Activated naive CD4-positive, alpha-beta T cell (primary cell): ENCODE results near the gene FBXW10B.
"Not testable (repeated sequence)": the region's sequence is repeated elsewhere in the genome, so short reads cannot be mapped to it uniquely, and the experiment has no call there.

ENCODE experiments used
- DNase-seq, 4 experiments: peaks; one replicate each; lab custom pipeline; 2025; lab: John Stamatoyannopoulos, UW

Gene FBXW10B

GRCh38 chr17:15619331-15620058 is at the start of gene FBXW10B:
TSS of gene FBXW10B (minus strand) at chr17:15619704. CDS start at chr17:15619512, 192 bp downstream.
- not testable (repeated sequence) for DNase-seq

- DNase-seq: no peak
Observed at GRCh38 chr17:15663691-15664090, 44.2 kb upstream of the FBXW10B start.

- DNase-seq: no peak
Observed at GRCh38 chr17:15663176-15663575, 43.7 kb upstream of the FBXW10B start.

- no peak for DNase-seq
Observed at GRCh38 chr17:15662681-15663080, 43.2 kb upstream of the FBXW10B start.

GRCh38 chr17:15660077-15660476 is 40.6 kb upstream of the FBXW10B start:
- DNase-seq: no peak

GRCh38 chr17:15659663-15660062 is 40.2 kb upstream of the FBXW10B start:
- DNase-seq: no peak

GRCh38 chr17:15659236-15659635 is 39.7 kb upstream of the FBXW10B start:
- DNase-seq: no peak

GRCh38 chr17:15658296-15658695 is 38.8 kb upstream of the FBXW10B start:
- DNase-seq: no peak

- DNase-seq: no peak
Observed at GRCh38 chr17:15657868-15658267, 38.4 kb upstream of the FBXW10B start.

- DNase-seq: no peak
Observed at GRCh38 chr17:15654886-15655561, 35.5 kb upstream of the FBXW10B start.

GRCh38 chr17:15654401-15654800 is 34.9 kb upstream of the FBXW10B start:
- not testable (repeated sequence) for DNase-seq

GRCh38 chr17:15652960-15653359 is 33.5 kb upstream of the FBXW10B start:
- no peak for DNase-seq

GRCh38 chr17:15651583-15652110 is 32.1 kb upstream of the FBXW10B start:
- no peak for DNase-seq

GRCh38 chr17:15650741-15651582 is 31.5 kb upstream of the FBXW10B start:
- no peak for DNase-seq

GRCh38 chr17:15649861-15650421 is 30.4 kb upstream of the FBXW10B start:
- no peak for DNase-seq

GRCh38 chr17:15648386-15648785 is 28.9 kb upstream of the FBXW10B start:
- DNase-seq: no peak

- not testable (repeated sequence) for DNase-seq
Observed at GRCh38 chr17:15645942-15646312, 26.4 kb upstream of the FBXW10B start.

- DNase-seq: not testable (repeated sequence)
Observed at GRCh38 chr17:15645099-15645941, 25.8 kb upstream of the FBXW10B start.

- not testable (repeated sequence) for DNase-seq
Observed at GRCh38 chr17:15642505-15643251, 23.2 kb upstream of the FBXW10B start.

GRCh38 chr17:15642014-15642413 is 22.5 kb upstream of the FBXW10B start:
- not testable (repeated sequence) for DNase-seq
